Caco-2 (cell line): ENCODE results near the gene DNER. TPM values are rescaled to one million over a fixed set of nuclear protein-coding genes. Genes with fewer than 3 reads are reported as not detected.

ENCODE experiments used
- BruUV-seq: library from RNA; stranded (reverse); fragments of 400-500 nt; replicated peaks from 2 replicates; lab custom pipeline; 2021; lab: Mats Ljungman, UMichigan
- CTCF ChIA-PET: fragments of 300-600 bp; sonication (Branson Sonifier 250); formaldehyde crosslinking; loops from one replicate; lab custom pipeline; 2022; ENCODE audit warnings: antibody characterized with exemption; lab: Charles Lee
- POLR2A ChIA-PET: fragments of 300-600 bp; sonication (Branson Sonifier 250); formaldehyde crosslinking; loops from one replicate; lab custom pipeline; 2022; ENCODE audit warnings: antibody characterized with exemption; lab: Charles Lee
- DNase-seq, 2 experiments: peaks; one replicate each; pipeline versions ENCODE4 v3.0.0 to v3.0.0-alpha.2; 2020 to 2022
- H3K27me3 ChIP-seq: replicated peaks from 2 replicates; pipeline ENCODE4 v1.6.0; 2011; ENCODE audit warnings: low read length; ENCODE audit not compliant: control insufficient read depth, insufficient read depth
- H3K36me3 ChIP-seq: 2 replicates; pipeline ENCODE4 v1.5.1; 2011; ENCODE audit warnings: low read length; ENCODE audit not compliant: control insufficient read depth, insufficient read depth
- H3K4me1 ChIP-seq: fragments of 250-450 bp; sonication (Bioruptor Pico); 2 replicates; pipeline ENCODE4 v1.5.1; 2020; ENCODE audit warnings: mild to moderate bottlenecking
- H3K4me3 ChIP-seq: 2 replicates; pipeline ENCODE4 v1.5.1; 2011; ENCODE audit warnings: low read depth, mild to moderate bottlenecking, control low read depth, low read length
- H3K9me3 ChIP-seq: fragments of 250-450 bp; sonication (Bioruptor Pico); 2 replicates; pipeline ENCODE4 v1.5.1; 2020; ENCODE audit warnings: mild to moderate bottlenecking, moderate library complexity
- H3K27ac Mint-ChIP-seq: one replicate; pipeline ENCODE4 v1.8.0; 2022; ENCODE audit warnings: mixed read lengths; ENCODE audit not compliant: unreplicated experiment
- H3K27me3 Mint-ChIP-seq: one replicate; pipeline ENCODE4 v1.8.0; 2022; ENCODE audit warnings: mixed read lengths; ENCODE audit not compliant: insufficient read depth, unreplicated experiment
- H3K36me3 Mint-ChIP-seq: one replicate; pipeline ENCODE4 v1.8.0; 2022; ENCODE audit warnings: mild to moderate bottlenecking, mixed read lengths; ENCODE audit not compliant: insufficient read depth, unreplicated experiment
- H3K4me1 Mint-ChIP-seq: one replicate; pipeline ENCODE4 v1.8.0; 2022; ENCODE audit warnings: low read depth, mixed read lengths; ENCODE audit not compliant: unreplicated experiment
- H3K4me3 Mint-ChIP-seq: one replicate; pipeline ENCODE4 v1.8.0; 2022; ENCODE audit warnings: mild to moderate bottlenecking, moderate library complexity, mixed read lengths; ENCODE audit not compliant: unreplicated experiment
- H3K9me3 Mint-ChIP-seq: one replicate; pipeline ENCODE4 v1.8.0; 2022; ENCODE audit warnings: mixed read lengths; ENCODE audit not compliant: unreplicated experiment
- intact Hi-C: fragments of 100-400 bp; cut with micrococcal nuclease; formaldehyde crosslinking; loops from one replicate; pipeline ENCODE4 v1.10.0; 2022; ENCODE audit not compliant: unreplicated experiment
- total RNA-seq: library from RNA; stranded (reverse); gene quantifications from 2 replicates; pipeline ENCODE4 v1.2.3, GENCODE V29; 2022
- TF ChIP-seq, protein P1 (sequence below), 2 experiments: fragments of 200-600 bp in 1 of 2; IDR thresholded peaks; 1 replicate in 1 of 2; 2 replicates in 1 of 2; pipeline versions ENCODE4 v1.5.1 to v1.8.0; 2011 to 2022; ENCODE audit warnings: antibody characterized with exemption in 1 of 2, control low read depth in 1 of 2, inconsistent platforms in 1 of 2, low read depth in 1 of 2, low read length in 1 of 2, mild to moderate bottlenecking in 1 of 2, moderate library complexity in 1 of 2; ENCODE audit not compliant: insufficient read depth in 1 of 2, severe bottlenecking in 1 of 2, unreplicated experiment in 1 of 2

The DNER gene
- total RNA-seq, 1 experiment from 2014 or later = not detected

DNA sequence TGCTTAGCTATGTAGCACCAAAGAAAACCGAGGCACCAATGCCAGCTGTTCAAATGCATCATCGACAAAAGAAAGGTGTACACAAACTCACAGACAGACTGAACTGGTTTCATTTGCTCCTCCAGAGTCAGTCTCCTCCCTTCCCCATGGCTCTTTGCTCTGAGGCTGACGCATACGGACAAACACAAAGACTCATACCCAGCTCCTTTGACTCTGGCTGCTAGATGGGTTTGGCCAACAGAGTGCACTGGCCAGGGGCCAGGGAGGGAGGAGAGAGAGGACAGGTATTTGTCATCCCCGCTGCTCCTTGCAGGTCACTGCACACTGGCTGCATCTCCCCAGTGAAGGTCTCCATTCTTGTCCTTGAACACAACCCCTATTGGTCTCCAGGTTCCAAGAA is 40.7 kb downstream of the DNER start:
- Mint-ChIP-seq H3K4me3 (no peak overlapping the region), H3K9me3 (no peaks in the 10 kb centered on the region), H3K36me3 (no peaks in the 10 kb centered on the region), H3K4me1 (no peaks in the 10 kb centered on the region), H3K27ac (no peak overlapping the region), H3K27me3 (peaks cover 33% of the 10 kb centered on the region)
- TF ChIP-seq, protein P1, sequence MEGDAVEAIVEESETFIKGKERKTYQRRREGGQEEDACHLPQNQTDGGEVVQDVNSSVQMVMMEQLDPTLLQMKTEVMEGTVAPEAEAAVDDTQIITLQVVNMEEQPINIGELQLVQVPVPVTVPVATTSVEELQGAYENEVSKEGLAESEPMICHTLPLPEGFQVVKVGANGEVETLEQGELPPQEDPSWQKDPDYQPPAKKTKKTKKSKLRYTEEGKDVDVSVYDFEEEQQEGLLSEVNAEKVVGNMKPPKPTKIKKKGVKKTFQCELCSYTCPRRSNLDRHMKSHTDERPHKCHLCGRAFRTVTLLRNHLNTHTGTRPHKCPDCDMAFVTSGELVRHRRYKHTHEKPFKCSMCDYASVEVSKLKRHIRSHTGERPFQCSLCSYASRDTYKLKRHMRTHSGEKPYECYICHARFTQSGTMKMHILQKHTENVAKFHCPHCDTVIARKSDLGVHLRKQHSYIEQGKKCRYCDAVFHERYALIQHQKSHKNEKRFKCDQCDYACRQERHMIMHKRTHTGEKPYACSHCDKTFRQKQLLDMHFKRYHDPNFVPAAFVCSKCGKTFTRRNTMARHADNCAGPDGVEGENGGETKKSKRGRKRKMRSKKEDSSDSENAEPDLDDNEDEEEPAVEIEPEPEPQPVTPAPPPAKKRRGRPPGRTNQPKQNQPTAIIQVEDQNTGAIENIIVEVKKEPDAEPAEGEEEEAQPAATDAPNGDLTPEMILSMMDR (IDR thresholded peaks at IDR 0.05; ENCODE audit: insufficient read depth in 1 of 2, low read depth in 1 of 2, low read length in 1 of 2, severe bottlenecking in 1 of 2, unreplicated experiment in 1 of 2) = no peak
- Histone ChIP-seq H3K4me1 (no peaks in the 10 kb centered on the region), H3K36me3 (no peaks in the 10 kb centered on the region), H3K9me3 (no peaks in the 10 kb centered on the region), H3K27me3 (no peaks in the 10 kb centered on the region), H3K4me3 (no peak overlapping the region)
- no TSS peak for BruUV-seq
- no peak for DNase-seq
- intact Hi-C loops = no loop called here
- ChIA-PET CTCF (no interaction called here), POLR2A (no interaction called here)

DNA sequence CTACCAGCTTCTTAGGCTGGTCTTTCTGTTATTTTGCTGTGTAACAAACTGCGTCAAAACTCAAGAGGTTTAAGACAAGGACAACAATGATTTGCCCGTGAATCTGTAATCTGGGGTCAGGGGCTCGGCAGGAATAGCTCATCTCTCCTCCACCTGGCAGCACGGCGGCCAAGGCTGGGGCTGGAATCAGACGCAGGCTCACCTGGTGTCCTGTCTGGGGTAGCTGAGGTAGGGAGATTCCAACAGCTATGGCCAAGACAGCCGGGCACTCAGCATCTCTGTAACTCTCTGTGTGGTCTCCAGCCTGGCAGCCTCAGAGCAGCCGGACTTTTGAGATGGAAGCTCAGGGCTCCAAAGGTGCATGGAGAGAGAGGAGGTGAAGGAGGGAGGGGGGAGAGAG is 42.3 kb downstream of the DNER start:
- CTCF ChIA-PET = no interaction called here
- Mint-ChIP-seq H3K4me1 (no peaks in the 10 kb centered on the region), H3K27ac (no peak overlapping the region), H3K36me3 (no peaks in the 10 kb centered on the region), H3K27me3 (peaks cover 23% of the 10 kb centered on the region), H3K4me3 (no peak overlapping the region), H3K9me3 (no peaks in the 10 kb centered on the region)
- TF ChIP-seq, protein P1 (IDR thresholded peaks at IDR 0.05; ENCODE audit: insufficient read depth in 1 of 2, low read depth in 1 of 2, low read length in 1 of 2, severe bottlenecking in 1 of 2, unreplicated experiment in 1 of 2) = no peak
- H3K4me3 ChIP-seq = no peak overlapping the region
- POLR2A ChIA-PET = no interaction called here
- no TSS peak for BruUV-seq
- intact Hi-C loops = no loop called here
- no peaks in the 10 kb centered on the region for H3K36me3 ChIP-seq
- H3K27me3 ChIP-seq = no peaks in the 10 kb centered on the region; the same call in 1 of the 2 replicates
- no peaks in the 10 kb centered on the region for H3K4me1 ChIP-seq
- no peaks in the 10 kb centered on the region for H3K9me3 ChIP-seq
- no peak for DNase-seq

DNA sequence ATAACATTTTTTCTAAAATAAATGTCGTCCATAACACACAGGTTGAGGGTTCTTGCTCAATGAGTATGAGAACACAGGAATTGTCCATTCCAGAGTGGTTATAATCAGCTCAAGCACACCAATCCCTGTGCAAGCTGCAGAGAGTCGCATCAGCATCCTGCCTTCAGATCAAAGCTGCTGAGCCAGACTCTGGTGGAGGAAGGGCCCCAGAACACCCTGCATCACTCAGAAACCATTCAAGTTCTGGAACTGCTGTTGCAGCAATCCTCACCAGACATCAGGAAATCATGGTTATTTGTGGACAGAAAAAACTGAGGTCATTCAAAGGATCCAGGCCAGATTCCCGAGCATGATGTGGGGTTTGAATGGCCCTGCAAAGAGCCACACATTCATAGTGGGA is 44.5 kb downstream of the DNER start:
- no peaks in the 10 kb centered on the region for H3K4me1 Mint-ChIP-seq
- no peaks in the 10 kb centered on the region for H3K4me1 ChIP-seq
- H3K36me3 Mint-ChIP-seq = no peaks in the 10 kb centered on the region
- intact Hi-C loops = no loop called here
- no peak overlapping the region for H3K27ac Mint-ChIP-seq
- H3K27me3 ChIP-seq = no peaks in the 10 kb centered on the region; the same call in 1 of the 2 replicates
- no TSS peak for BruUV-seq
- H3K9me3 ChIP-seq = no peaks in the 10 kb centered on the region
- H3K36me3 ChIP-seq = no peaks in the 10 kb centered on the region
- CTCF ChIA-PET = no interaction called here
- no peak overlapping the region for H3K4me3 Mint-ChIP-seq
- TF ChIP-seq, protein P1 (IDR thresholded peaks at IDR 0.05; ENCODE audit: insufficient read depth in 1 of 2, low read depth in 1 of 2, low read length in 1 of 2, severe bottlenecking in 1 of 2, unreplicated experiment in 1 of 2) = no peak
- H3K9me3 Mint-ChIP-seq = no peaks in the 10 kb centered on the region
- DNase-seq = no peak
- H3K4me3 ChIP-seq = no peak overlapping the region
- POLR2A ChIA-PET = no interaction called here
- peaks cover 20% of the 10 kb centered on the region for H3K27me3 Mint-ChIP-seq
